IPS-18a (cell line): ENCODE measurements around the gene COBLL1.

Source experiments
- H3K27ac ChIP-seq: one replicate; pipeline ENCODE4 v1.5.1; 2013; ENCODE audit warnings: low read length
- H3K27me3 ChIP-seq: one replicate; pipeline ENCODE4 v1.6.1; 2013; ENCODE audit warnings: mild to moderate bottlenecking, low read length; ENCODE audit not compliant: control insufficient read depth, insufficient read depth
- H3K36me3 ChIP-seq: one replicate; pipeline ENCODE4 v1.6.1; 2013; ENCODE audit warnings: low read depth, low read length; ENCODE audit not compliant: control insufficient read depth
- H3K4me1 ChIP-seq: one replicate; pipeline ENCODE4 v1.6.1; 2013; ENCODE audit warnings: low read depth, low read length; ENCODE audit not compliant: control insufficient read depth
- H3K4me3 ChIP-seq: one replicate; pipeline ENCODE4 v1.5.1; 2013; ENCODE audit warnings: low read length
- H3K9ac ChIP-seq: one replicate; pipeline ENCODE4 v1.6.1; 2013; ENCODE audit warnings: mild to moderate bottlenecking, low read length, moderate library complexity
- H3K9me3 ChIP-seq: one replicate; pipeline ENCODE4 v1.6.1; 2013; ENCODE audit warnings: low read depth, low read length; ENCODE audit not compliant: control insufficient read depth

Gene COBLL1

GRCh38 chr2:164745012-164745797 lies 96.4 kb downstream of the COBLL1 start:
- Histone ChIP-seq H3K9ac (no peak overlapping the region), H3K27me3 (no peaks in the 10 kb centered on the region), H3K27ac (no peak overlapping the region), H3K9me3 (no peaks in the 10 kb centered on the region), H3K4me3 (no peak overlapping the region), H3K4me1 (no peaks in the 10 kb centered on the region), H3K36me3 (no peaks in the 10 kb centered on the region)

- H3K9ac ChIP-seq: no peak overlapping the region
- no peak overlapping the region for H3K27ac ChIP-seq
- no peaks in the 10 kb centered on the region for H3K9me3 ChIP-seq
- no peak overlapping the region for H3K4me3 ChIP-seq
- no peaks in the 10 kb centered on the region for H3K36me3 ChIP-seq
- H3K27me3 ChIP-seq: no peaks in the 10 kb centered on the region
- H3K4me1 ChIP-seq: no peaks in the 10 kb centered on the region
Observed at GRCh38 chr2:164742738-164743317, 98.8 kb downstream of the COBLL1 start.

DNA sequence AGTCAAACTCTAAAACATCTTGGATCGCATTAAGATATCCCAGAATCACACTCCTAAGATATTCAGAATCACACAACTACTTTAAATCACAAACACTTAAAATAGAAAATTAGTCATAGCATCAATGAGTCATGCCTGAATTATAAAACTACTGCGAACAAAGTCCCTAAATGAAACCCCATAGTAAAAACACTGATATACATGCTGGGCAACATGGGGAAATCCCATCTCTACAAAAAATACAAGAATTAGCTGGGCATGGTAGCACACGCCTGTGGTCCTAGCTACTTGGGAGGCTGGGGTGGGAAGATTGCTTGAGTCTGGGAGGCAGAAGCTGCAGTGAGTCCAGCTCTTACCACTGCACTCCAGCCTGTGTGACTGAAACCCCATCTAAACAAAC lies 101.7 kb downstream of the COBLL1 start:
- H3K9ac ChIP-seq: no peak overlapping the region
- no peak overlapping the region for H3K27ac ChIP-seq
- no peaks in the 10 kb centered on the region for H3K27me3 ChIP-seq
- no peaks in the 10 kb centered on the region for H3K36me3 ChIP-seq
- H3K4me1 ChIP-seq: no peaks in the 10 kb centered on the region
- no peaks in the 10 kb centered on the region for H3K9me3 ChIP-seq
- no peak overlapping the region for H3K4me3 ChIP-seq

DNA sequence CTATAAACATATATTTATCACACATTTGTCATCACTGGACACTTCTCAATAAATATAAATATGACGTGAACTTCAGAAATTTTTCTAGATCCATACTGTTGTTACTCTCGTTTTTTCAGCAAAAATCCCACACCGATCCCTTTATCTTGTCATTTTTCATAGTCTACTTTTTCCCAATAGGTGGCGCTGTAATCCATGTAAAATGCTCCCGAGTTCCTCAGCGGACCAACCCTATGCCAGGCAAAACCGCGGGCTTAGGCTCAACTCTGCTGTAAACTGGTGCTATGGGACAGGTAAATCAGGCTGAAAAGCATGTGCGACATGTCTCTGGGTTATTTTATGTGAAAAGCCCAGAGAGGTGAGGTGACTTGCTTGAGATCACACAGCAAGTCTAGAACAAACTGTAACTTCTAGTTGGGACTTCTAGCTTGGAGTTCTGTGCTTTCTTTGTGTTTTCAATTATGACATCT lies 104.0 kb downstream of the COBLL1 start:
- no peaks in the 10 kb centered on the region for H3K9me3 ChIP-seq
- H3K36me3 ChIP-seq: no peaks in the 10 kb centered on the region
- H3K27ac ChIP-seq: no peak overlapping the region
- H3K4me1 ChIP-seq: peaks cover 4% of the 10 kb centered on the region
- H3K4me3 ChIP-seq: no peak overlapping the region
- no peak overlapping the region for H3K9ac ChIP-seq
- no peaks in the 10 kb centered on the region for H3K27me3 ChIP-seq

DNA sequence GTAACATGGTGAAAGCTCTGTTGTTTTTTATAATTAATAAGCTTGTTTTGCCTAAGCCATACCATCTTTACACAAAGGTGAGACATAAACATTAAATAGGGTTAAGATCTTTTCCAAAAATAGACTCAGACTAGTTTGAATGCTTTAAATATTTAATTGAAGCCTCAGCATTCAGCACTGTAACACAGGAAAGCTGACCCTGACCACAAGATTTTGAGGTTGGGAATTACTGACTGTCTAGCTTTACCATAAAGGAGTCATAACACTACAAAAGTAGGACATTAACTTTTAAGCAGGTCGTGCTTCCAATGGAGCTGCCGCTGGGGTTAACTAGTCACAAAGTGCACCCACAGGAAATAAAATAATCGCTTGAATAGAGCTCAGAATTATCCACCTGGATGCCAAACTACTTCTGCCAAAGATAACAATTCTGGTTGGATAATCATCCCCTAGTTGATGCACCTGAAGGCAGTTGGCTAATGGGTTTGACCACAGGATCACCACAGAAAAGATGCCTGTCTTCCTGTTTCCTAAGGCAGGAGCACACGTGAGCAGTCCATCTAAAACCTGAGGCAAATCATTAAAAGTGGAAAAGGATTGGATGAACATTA lies 106.2 kb downstream of the COBLL1 start:
- Histone ChIP-seq H3K4me3 (no peak overlapping the region), H3K9me3 (no peaks in the 10 kb centered on the region), H3K36me3 (no peaks in the 10 kb centered on the region), H3K4me1 (peaks cover 4% of the 10 kb centered on the region), H3K27me3 (no peaks in the 10 kb centered on the region), H3K27ac (no peak overlapping the region), H3K9ac (no peak overlapping the region)

DNA sequence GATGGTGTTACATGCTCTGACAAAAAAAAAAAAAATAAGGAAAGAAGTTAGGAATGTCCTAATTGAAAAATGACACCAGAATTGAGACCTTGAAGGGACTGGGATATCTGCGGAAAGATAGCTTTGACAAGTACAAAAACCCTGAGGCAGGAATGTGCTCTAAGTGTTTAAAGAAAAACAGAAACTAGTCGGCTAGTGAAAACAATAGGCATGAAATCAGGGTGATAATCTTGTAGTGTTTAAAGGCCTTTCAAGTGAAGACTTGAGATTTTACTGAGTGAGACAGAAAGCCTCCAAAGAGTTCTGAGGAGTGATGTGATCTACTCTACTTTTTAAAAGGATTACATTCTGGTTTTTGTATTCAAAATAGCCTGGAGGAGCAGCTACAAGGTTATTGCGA lies 107.4 kb downstream of the COBLL1 start:
- Histone ChIP-seq H3K27me3 (no peaks in the 10 kb centered on the region), H3K9me3 (no peaks in the 10 kb centered on the region), H3K27ac (no peak overlapping the region), H3K4me1 (peaks cover 4% of the 10 kb centered on the region), H3K9ac (no peak overlapping the region), H3K4me3 (no peak overlapping the region), H3K36me3 (no peaks in the 10 kb centered on the region)

DNA sequence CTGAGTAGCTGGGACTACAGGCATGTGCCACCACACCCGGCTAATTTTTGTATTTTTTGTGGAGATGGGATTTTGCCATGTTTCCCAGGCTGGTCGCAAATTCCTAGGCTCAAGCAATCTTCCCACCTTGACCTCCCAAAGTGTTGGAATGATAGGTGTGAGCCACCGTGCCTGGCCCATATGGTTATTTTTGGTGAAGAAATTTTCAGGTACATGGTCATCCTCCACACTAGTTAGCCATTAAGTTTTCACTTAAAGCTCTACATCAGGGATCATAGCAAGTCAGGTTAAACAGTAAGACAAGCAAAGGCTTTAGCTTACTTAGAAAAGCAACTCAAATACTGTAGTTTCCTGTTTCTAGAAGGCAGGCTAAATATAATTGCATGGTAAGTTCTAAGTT lies 116.1 kb downstream of the COBLL1 start:
- Histone ChIP-seq H3K36me3 (no peaks in the 10 kb centered on the region), H3K4me1 (no peaks in the 10 kb centered on the region), H3K9ac (no peak overlapping the region), H3K27ac (no peak overlapping the region), H3K27me3 (no peaks in the 10 kb centered on the region), H3K9me3 (no peaks in the 10 kb centered on the region), H3K4me3 (no peak overlapping the region)

DNA sequence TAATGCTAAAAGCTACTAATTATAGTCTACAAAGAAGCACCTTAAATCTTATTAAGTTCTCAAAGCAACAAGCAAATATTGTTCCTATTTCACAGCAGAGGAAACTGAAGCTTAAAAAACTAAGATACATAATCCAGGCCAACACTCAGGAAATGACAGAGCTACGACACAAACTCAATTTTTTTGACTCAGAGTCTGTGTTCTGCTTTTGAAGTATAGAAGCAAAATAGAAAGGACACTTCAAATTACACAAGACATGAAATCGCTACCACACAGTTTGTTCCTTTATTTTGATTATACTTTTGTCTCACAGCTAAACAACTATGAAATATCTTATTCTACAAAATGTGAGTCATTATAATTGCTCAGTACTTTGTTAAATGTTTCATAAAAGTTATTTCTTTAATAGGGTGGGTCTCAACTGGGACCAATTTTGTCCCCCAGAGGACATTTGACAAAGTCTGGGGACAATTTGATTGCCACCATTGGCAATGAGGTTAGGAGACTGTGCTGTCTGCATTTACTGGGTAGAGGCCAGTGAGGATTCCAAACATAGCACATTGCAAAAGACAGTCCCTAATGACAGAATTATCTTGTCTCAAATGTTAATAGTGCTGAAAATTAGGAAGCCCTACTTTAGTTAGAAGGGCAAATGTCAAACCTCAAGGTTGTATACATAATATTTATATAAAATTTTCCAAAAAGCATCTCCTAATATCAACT lies 118.8 kb downstream of the COBLL1 start:
- H3K36me3 ChIP-seq: no peaks in the 10 kb centered on the region
- no peak overlapping the region for H3K27ac ChIP-seq
- no peak overlapping the region for H3K4me3 ChIP-seq
- no peak overlapping the region for H3K9ac ChIP-seq
- H3K27me3 ChIP-seq: no peaks in the 10 kb centered on the region
- no peaks in the 10 kb centered on the region for H3K9me3 ChIP-seq
- H3K4me1 ChIP-seq: no peaks in the 10 kb centered on the region

DNA sequence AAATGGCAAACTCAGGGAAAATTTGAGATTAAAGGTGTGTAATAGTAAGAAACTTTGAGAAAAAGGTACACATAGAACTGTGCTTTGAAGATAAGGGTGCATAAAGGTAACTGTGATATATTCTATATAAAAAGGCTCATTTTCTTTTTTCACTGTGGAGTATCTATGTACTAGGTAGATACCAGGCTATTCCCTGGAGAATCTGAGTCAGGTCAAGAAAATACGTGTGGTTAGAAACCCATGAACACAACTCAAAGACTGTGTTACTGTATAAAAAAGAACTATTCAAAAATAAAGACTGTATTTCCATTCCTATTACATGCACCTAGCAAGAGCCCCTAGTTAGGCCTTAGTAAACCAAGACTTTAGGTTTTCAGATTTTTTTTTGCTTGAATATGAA lies 120.2 kb downstream of the COBLL1 start:
- Histone ChIP-seq H3K9ac (no peak overlapping the region), H3K36me3 (no peaks in the 10 kb centered on the region), H3K9me3 (no peaks in the 10 kb centered on the region), H3K4me1 (no peaks in the 10 kb centered on the region), H3K27ac (no peak overlapping the region), H3K4me3 (no peak overlapping the region), H3K27me3 (no peaks in the 10 kb centered on the region)

- H3K36me3 ChIP-seq: no peaks in the 10 kb centered on the region
- H3K27me3 ChIP-seq: no peaks in the 10 kb centered on the region
- H3K9me3 ChIP-seq: no peaks in the 10 kb centered on the region
- no peaks in the 10 kb centered on the region for H3K4me1 ChIP-seq
- no peak overlapping the region for H3K27ac ChIP-seq
- H3K9ac ChIP-seq: no peak overlapping the region
- H3K4me3 ChIP-seq: no peak overlapping the region
Observed at GRCh38 chr2:164719996-164720941, 121.4 kb downstream of the COBLL1 start.
